Stimulated activated CD4-positive, alpha-beta T cell treated with anti-CD3 and anti-CD28 coated beads, TNF-alpha, amount 100 ng/mL, for 48 hours (primary cell): ENCODE results near the gene MTHFSD.

Experiments used
- DNase-seq, 3 donors: peaks; one replicate each; pipeline ENCODE4 v3.0.0-alpha.2; 2020; ENCODE audit warnings: low read depth in 3 of 3

Gene MTHFSD

DNA sequence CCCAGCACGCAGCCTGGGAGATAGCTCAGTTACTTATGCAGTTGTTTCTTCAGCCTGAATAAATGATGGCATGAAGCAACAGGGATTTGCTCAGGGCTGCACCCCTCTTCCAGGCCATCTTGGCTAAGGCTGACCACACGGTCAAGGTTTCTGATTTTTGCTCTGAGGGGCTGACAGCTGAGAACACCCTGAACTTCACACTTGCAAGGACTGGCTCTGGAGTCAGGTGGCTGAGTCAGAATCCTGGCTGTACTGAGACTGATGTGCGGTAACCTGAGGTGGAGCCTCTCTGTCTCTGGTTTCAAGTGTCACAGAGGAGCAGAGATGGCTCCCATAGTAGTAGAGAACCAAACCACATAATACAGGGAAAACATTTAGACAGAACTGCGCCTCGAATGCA lies 4.8 kb downstream of the MTHFSD start:
- no peak for DNase-seq

DNA sequence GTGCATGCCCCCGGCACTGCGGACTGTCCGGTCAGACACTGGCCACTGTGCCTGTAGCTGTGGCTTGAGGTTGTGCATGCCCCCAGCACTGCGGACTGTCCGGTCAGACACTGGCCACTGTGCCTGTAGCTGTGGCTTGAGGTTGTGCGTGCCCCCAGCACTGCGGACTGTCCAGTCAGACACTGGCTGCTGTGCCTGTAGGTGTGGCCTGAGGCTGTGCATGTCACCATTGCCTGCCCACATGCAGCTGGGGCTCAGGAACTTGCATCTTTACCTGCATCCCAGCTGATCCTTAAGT lies 5.2 kb downstream of the MTHFSD start:
- no peak for DNase-seq

DNA sequence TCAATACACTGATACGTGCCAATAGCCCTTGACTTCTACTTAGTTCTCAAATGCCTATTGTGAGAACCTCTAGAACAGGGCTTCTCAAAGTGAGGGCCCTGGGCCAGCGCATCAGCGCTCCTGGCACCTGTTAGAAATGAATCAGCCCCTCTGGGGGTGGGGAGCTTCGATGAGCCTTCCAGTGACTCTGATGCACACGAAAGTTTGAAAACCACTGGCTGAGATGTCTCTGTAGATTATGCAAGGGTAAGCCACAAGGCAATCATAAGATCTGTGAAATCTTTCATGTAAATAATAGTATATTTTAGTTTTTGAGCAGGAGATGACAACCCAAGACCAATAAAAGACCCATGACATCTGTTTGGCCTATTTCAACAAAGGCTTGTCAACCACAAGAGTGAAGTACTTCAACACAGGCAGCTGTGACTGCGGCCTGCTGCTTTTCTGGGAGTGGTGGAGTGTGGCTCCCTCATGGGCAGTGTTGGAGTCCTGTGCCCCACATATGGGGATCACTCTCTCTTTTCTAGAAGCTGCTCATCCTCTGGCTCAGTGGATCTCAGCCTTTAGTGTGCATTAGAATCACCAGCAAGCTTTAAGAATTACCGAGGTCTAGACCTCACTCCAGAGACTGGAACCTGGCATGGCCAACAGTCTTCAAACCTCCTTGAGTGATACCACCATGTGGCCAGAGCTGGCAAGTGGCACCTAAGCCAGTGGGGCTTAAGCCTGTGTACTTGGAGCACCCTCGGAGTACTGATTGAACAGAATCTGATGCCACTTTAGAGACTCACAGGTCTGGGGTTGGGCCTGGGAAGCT lies 5.8 kb downstream of the MTHFSD start:
- no peak for DNase-seq

DNA sequence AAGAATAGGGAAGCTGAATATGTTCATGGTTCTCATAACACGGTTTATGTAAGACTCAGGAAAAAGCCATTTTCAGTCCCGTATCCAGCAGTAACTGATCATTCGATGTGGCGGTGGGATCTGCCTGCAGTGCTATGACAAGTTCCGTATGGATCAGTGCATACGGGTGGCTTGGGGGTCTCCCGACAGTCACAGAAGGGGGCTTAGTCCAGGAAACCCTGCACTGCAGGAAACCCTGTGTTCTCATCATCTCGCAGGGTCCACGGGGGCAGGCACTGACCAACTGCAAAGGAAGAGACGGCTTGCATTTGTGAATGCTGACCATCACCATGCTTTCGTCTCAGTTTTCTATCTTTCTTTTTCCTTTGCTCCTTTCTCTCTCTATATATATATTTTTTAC lies 7.7 kb downstream of the MTHFSD start:
- no peak for DNase-seq

DNA sequence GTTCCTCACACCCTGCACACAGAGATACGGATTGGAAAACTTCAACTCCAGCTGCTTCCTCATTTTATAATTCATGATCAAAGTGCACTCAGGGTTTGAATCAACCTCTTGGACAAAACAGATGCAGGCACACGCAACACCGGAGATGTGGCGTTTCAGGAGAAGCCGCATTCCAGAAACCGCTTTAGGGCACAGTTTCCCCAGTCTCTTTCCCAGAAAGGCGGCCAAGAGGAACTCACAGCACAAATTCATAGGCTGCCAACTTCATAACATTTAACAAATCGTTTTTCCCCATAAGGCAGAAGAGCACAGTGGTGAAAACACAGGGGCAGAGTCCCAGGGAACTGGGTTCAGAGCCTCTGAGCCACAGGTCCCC lies 8.4 kb downstream of the MTHFSD start:
- DNase-seq: no peak

DNA sequence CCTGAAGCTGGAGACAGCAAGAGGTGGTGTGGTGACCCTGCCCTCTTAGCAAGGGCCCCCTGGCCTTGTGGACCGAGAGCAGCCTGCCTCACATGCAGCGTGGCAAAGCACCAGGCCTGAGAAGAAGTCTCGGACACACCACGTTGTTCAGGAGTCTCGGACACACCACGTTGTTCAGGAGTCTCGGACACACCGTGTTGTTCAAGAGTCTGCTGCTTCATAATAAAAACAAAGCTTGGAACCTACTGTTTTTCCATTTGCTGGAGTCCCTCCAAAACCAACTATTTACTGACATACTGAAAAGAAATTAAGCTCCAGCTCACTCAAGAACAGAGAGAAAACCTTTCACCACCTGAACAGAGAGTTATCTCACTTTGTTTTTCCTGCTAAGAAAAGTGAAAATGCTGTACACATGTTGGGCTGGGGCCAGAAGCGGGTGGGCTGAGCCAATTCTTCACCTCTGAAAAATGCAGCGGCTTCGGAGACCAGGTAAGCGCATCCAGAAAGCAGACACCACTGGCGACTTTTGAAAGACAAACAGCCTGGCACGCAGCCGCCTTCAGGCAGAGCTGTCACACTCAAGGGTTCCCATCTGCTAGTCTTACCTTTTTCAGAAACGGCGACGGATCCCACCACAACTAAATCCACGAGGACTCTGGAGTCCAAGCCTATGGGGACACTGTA lies 8.9 kb downstream of the MTHFSD start:
- DNase-seq: no peak

DNA sequence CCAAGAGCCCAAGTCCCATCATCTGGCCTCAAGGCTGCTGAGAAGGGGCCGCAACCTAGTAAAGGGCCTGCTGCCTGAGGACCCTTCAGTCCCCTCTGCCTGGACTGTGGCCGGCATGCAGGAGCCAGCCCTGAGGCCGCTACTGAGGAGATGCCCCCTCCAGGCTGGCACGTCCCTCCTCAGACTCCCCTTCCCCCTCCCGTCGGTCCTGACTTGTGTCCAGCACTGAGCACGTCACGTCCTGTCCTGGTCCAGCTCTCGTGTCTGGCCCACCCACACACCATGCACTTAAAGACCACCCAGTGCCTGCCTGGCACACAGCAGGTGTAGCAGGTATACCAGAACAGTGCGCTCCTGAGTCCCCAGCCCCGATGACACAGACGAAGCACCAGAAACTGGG lies 9.6 kb downstream of the MTHFSD start:
- DNase-seq: no peak

DNA sequence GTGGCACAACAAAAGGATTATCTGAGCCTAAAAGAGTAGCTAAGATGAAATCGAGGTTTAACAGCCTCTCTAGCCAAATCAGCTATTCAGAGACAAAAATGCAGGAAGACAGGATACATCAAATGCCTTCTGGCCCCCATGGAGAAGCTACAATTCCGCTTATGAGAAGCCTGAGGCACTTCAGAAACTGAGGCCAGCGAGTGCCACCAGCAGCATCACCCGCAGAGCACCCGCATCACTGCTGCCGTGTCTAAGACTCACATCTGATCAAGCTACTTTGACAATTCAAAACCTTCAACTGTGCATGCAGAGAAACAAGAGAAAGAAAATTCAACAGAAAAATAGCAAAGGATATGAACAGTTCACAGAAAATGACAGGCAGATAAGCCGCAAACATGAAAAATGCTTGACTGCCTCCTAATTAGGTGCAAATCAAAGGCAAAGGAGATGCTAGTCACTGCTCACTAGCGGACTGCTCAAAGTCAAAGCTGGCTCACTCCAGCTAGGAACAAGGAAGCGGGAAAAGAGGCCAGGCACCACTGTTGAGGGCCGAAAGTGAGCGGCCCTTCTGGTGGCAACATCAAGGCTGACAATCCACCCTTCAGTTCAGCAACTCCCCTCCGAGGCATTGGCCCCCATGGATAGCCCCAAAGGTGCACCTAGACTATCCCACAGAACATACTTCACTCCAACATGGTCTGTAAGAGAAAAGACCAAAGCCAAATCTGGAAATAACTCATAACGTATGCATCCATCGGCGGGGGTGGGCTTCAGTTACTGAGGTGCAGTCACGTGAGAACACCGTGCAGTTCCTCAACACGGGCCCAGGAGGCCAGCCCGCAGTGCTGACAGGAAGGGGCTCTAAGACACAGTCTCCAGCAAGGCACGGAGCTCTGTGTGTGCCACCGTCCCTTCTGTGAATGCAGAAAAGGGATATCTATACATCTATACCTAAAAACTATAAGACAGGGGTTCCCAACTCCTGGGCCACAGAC lies 12.0 kb downstream of the MTHFSD start:
- DNase-seq: no peak

DNA sequence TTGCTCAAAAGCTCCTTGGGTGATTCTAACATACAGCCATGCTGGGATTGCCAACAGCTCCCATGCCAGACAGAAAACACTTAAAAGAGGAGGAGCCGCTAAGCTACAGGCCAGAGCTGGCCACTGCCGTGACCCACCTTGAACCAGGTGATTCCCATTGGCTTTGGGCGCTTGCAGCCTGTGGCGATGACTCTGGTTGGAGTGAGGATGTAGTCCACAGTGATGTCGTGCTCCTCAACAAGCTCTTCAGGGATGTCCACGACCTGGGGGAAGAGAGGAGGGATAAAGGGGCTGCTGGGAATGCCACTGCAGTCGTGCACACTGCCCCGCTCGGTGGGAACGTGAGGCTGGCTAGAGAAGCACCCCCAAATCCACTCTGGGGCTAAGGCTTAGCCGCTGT lies 13.5 kb downstream of the MTHFSD start:
- DNase-seq: no peak

DNA sequence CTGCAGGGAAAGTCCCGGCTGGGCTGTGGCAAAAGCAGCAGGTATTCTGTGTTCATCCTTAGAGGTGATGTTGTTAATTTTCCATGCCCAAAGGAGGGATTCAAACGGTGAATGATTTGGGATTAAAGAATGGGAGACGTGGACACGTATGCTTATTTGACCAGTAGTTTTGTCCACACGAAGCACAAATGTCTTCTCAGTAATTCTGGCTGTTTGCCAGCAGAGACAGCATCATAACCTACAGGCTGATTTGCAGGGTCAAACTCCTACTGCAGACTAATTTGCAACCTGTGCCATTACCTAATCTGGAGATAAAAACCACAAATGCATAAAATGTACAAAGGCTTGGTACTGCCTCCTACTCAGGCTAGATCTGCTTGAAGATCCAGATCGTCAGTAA lies 14.1 kb downstream of the MTHFSD start:
- no peak for DNase-seq

DNA sequence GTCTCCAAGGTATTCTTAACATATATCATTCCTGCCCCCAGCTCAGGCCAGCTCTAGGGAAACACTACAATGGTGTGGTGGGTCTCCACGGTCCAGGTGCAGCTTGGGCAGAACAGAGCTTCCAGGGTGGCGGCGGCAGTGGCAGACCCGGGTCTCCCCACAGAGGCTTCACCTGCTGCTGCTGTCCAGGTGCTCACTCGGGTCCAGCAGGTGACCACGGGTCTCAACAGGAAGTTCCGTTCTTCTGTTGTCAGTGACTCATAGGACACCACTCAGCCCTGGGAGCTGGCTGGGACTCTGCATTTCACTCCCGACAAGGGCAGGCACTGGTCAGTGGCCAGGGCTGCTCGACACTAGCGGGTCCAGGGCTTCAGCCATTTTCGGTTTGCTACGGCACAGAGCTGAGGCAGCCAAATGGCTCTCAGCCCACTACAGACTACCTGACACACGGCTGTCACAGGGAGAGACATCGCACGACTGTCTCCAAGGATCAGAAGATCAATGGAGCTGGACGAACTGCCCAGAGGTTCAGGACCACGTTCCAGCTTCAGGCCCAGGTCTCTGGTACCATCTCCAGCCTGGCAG lies 16.7 kb downstream of the MTHFSD start:
- no peak for DNase-seq

DNA sequence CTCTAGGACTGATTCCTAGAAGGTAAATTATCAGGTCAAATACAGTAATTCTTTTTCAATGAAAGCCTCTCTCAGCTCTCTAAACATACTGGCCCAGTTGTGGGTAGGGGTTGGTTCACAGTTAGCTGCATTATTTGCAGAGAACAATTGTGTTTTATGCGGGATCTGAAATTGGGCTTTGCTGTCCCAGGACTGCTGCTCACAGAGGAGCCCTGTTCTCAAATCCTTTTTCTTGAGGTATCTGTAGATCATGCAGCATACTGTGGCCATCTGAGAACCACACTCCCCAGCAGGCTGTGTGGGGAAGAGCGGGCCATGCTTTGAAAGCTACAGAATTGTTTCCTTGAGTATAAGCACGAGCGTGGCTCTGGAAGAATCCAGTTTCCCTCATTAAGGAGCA lies 17.5 kb downstream of the MTHFSD start:
- DNase-seq: no peak

DNA sequence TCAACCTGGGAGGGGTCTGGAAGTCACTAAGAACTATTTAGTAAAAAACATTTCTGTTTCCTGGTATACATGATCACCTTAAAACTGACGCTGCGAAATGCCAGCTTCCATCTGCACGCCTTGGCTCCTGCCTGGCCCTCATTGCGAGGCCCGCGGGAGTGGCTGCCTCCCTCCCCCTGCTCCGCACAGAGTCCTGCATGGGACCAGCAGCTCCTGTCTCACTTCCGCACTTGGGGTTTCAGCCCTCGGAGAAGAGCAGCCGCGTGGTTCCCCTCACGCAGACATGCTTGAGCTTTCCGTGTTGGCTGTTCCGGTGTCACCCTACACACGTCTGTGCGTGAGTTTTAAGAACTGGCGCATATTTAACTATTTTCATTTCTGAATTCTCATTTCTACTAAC lies 18.4 kb downstream of the MTHFSD start:
- DNase-seq: no peak

DNA sequence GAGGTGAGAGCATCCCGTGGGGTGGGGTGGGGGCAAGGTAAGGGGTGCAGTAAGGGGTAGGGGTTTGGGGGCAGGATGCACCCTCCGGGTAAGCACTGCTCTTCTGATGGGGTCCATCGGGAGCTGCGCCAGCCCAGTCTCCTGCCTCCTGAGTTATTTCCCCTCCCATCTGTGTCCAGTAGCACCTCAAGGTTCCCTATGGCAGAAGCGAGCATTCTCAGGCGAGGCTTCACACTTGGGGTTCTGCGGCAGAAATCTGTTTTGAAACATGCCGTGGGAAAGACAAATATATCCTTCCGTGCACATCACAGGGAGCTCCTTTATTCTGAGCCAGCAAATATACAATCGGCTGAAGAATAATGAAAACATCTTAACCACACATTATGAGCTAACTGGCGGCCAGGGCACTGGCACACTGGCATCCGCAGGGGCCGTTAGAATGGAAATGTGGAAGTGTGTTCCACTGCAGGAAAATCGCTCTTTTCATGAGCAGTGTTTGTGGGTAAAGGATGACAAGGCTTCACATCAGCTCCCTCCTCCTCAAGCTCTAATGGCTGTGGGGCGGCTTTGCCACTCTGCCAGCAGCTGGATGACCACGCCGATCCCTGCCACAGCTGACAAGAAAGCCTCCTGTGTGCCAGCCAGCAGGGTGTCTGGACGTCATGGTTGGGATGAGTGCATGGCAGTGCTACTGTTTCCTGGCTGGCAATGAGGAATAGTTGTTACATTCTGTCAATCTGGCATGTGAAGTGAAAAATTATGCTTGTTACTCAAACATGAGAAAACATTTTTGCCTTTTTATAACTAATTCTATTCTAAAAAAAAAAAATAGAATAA lies 20.0 kb downstream of the MTHFSD start:
- no peak for DNase-seq

DNA sequence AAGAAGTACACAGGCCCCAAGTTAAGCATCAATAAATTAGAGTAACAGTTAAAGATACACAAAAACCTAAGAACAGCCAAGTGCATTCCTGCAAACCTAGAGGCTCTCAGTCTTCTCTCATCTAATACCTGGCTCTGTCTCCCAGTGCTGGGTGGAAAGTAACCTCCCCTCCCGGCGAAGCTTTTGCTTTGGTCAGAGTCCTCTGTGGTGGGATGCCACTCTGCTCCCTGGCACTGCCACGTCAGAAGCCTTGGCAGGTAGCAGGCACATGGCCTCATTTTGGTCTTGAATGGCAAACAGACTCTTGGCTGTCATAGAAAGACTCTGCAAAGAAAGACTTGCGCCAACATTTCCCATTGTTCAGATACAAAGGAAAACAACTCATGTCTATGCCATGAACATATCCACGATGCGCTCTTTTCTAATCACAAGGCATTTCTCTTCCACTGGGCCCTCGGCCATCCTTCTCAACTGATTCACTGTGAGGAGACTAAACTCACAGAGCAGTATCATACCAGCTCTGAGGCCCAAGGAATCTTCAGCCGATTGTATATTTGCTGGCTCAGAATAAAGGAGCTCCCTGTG lies 21.2 kb downstream of the MTHFSD start:
- no peak for DNase-seq

DNA sequence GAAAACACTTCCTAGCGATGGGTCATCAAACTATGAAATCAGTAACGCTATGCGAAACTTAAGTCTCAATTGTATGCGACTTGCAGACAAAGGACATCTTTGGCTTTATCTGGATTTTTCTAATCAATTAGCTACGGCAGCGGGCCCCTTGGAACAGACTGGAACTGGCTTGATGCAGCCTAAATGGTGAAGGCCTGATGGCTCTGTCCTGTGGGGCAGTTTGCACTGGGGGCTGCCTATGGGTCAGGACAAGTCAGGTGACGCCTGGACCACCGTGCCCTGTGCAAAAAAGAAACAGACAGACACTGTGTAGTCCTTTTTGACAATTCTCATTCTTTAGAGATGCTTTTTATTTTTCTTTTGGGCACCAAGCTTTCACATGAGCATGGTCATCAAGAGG lies 22.0 kb downstream of the MTHFSD start:
- no peak for DNase-seq

DNA sequence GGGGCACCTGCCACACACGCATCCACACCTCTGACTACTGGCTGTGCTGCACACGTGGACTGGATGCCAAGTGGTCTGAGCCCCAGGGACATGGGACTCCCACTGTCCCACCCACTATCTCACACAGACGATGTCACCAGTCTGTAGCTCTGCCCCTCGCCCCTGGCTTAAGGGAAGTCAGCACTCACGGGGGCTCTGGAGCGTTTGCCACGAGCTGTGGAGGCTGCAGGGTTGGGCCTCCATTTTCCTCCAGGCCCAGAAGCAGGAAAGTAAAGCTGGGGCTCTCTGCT lies 22.6 kb downstream of the MTHFSD start:
- no peak for DNase-seq

DNA sequence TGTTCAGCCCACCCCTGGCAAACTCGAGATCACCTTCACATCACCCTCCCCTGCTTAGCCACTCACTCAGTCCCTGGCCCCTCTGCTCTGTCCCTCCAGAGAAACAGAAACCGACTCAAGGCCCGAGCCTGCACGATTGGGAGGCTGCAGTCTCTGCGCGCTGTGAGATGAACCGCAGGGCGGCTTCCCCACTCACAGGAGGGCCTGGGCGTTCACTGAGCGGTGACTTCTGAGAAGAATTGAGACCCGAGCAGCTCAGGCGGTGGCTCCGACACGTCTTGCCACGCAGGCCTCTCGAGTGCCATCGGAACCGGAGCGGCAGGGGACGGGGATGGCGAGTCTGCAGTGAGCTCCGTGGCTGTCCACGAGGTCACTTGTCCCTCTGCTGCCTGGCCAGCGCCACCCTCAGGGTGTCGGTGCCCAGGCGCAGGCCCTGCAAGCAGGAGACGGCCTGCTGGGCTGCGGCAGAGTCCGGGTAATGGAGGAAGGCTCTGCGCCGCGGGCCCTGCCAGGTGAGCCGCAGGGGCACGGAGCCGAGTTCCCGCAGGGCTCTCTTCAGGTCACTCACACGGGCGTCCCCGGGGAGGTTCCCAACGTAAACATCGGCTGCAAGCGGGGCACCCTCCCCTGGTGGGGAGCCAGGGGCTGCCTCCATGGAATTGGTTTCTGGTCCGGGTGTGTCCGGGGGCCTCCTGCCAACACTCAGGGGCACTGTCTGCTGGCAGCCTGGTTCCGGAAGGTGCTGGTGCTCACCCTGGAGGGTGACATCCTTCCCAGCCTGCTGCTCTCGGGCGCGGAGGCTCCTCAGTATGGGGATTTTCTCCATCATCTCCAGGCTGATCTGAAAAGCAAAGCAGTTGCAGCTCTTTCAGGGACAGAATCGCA lies 23.2 kb downstream of the MTHFSD start:
- no peak for DNase-seq

DNA sequence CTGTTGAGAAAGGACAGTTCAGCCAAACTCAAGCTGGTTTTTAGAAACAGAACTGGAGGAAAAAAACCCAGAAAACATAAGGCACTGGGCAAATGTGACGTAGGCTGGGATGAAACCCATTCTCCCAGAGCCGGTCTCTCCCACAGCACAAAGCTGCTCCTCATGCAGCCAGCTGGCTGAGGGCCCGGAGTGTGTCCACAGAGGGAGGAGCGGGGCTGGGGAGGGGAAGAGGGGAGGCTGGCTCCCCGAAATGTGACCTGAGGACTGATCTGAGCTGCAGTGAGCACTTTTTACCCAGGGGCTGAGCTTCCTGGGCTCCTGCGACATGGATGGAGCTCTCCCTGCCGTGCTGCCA lies 23.9 kb downstream of the MTHFSD start:
- DNase-seq: no peak
